OCI-LY7 (cell line): ENCODE data around the gene MAPK14. TPM values are rescaled to one million over a fixed set of nuclear protein-coding genes. Genes with fewer than 3 reads are reported as not detected.

Source experiments
- BruUV-seq: library from RNA; stranded (reverse); fragments of 400-500 nt; replicated peaks from 2 replicates; lab custom pipeline; 2021; lab: Mats Ljungman, UMichigan
- CTCF ChIA-PET: fragments of 300-600 bp; sonication (Branson Sonifier 250); formaldehyde crosslinking; loops from one replicate; lab custom pipeline; 2022; ENCODE audit warnings: antibody characterized with exemption; ENCODE audit not compliant: unreplicated experiment; lab: Charles Lee
- POLR2A ChIA-PET: fragments of 300-600 bp; sonication (Branson Sonifier 250); formaldehyde crosslinking; loops from one replicate; lab custom pipeline; 2022; ENCODE audit warnings: antibody characterized with exemption; lab: Charles Lee
- DNase-seq: peaks from one replicate; pipeline ENCODE4 v3.0.0-alpha.2; 2015; ENCODE audit warnings: low spot score
- H2AFZ ChIP-seq: fragments of 200-600 bp; sonication (generic), shearing (Covaris generic); 2 replicates; pipeline ENCODE4 v1.6.1; 2014; ENCODE audit warnings: mild to moderate bottlenecking, antibody characterized with exemption, low read length, moderate library complexity
- H3K27ac ChIP-seq: fragments of 200-600 bp; sonication (generic); 2 replicates; pipeline ENCODE4 v1.5.1; 2014; ENCODE audit warnings: mixed run types, low read depth, mild to moderate bottlenecking, moderate library complexity, low read length, inconsistent platforms; ENCODE audit not compliant: poor library complexity, severe bottlenecking
- H3K36me3 ChIP-seq: fragments of 200-600 bp; sonication (generic); 2 replicates; pipeline ENCODE4 v1.6.1; 2014; ENCODE audit warnings: mild to moderate bottlenecking, antibody characterized with exemption, low read length, moderate library complexity, mixed read lengths; ENCODE audit not compliant: insufficient read depth
- H3K4me1 ChIP-seq: fragments of 200-600 bp; sonication (generic); 2 replicates; pipeline ENCODE4 v1.5.1; 2014; ENCODE audit warnings: mild to moderate bottlenecking, low read length; ENCODE audit not compliant: insufficient read depth, poor library complexity, severe bottlenecking
- H3K4me2 ChIP-seq: fragments of 200-600 bp; sonication (generic); 2 replicates; pipeline ENCODE4 v1.6.1; 2014; ENCODE audit warnings: mild to moderate bottlenecking, low read length
- H3K4me3 ChIP-seq: fragments of 200-600 bp; sonication (generic); 2 replicates; pipeline ENCODE4 v1.5.1; 2014; ENCODE audit warnings: mild to moderate bottlenecking, low read depth, low read length; ENCODE audit not compliant: poor library complexity, severe bottlenecking
- H3K79me2 ChIP-seq: fragments of 200-600 bp; sonication (generic); 2 replicates; pipeline ENCODE4 v1.6.1; 2016; ENCODE audit warnings: low read depth, mild to moderate bottlenecking, low read length, moderate library complexity, mixed read lengths; ENCODE audit not compliant: insufficient read depth
- H3K9me2 ChIP-seq: fragments of 200-600 bp; sonication (generic); 2 replicates; pipeline ENCODE4 v1.6.1; 2016; ENCODE audit warnings: mild to moderate bottlenecking, low read length, mixed read lengths; ENCODE audit not compliant: insufficient read depth
- H3K9me3 ChIP-seq: fragments of 200-600 bp; sonication (generic); 2 replicates; pipeline ENCODE4 v1.6.1; 2014; ENCODE audit warnings: mild to moderate bottlenecking, mixed run types, low read length, mixed read lengths
- H4K20me1 ChIP-seq: fragments of 200-600 bp; sonication (generic); 2 replicates; pipeline ENCODE4 v1.6.1; 2014; ENCODE audit warnings: mild to moderate bottlenecking, antibody characterized with exemption, low read length, moderate library complexity, mixed read lengths; ENCODE audit not compliant: insufficient read depth
- CTCF ChIP-seq: fragments of 200-600 bp; sonication (generic); conservative IDR thresholded peaks from 2 replicates; pipeline ENCODE4 v1.5.1; 2014; ENCODE audit warnings: mild to moderate bottlenecking, antibody characterized with exemption, low read length, moderate library complexity, mixed read lengths
- EZH2phosphoT487 ChIP-seq: fragments of 200-600 bp; sonication (generic); IDR thresholded peaks from 2 replicates; pipeline ENCODE4 v1.6.1; 2018; ENCODE audit warnings: low read depth, borderline replicate concordance, mild to moderate bottlenecking, mixed run types, antibody characterized with exemption, low read length, moderate library complexity, mixed read lengths
- intact Hi-C: fragments of 100-400 bp; cut with micrococcal nuclease; formaldehyde crosslinking; loops from one replicate; pipeline ENCODE4 v1.10.0; 2022; ENCODE audit not compliant: unreplicated experiment
- total RNA-seq, 2 experiments: library from RNA; depleted of rRNA in 1 of 2; stranded (reverse); fragments of >200 nt in 1 of 2; shearing (Covaris generic) in 1 of 2; gene quantifications; 2 replicates each; pipeline ENCODE4 v1.2.3, GENCODE V29; 2014 to 2022

The MAPK14 gene
- total RNA-seq, 2 experiments from 2014 or later = 38.7 to 43.1 TPM

- ChIA-PET CTCF (no interaction called here), POLR2A (interaction anchor here (0.6 to 0.7 kb wide), 2 partner anchors 79 to 271 kb away, joined by 3 read pairs; no protein-coding TSS in a partner anchor)
- H3K9me3 ChIP-seq = no peaks in the 10 kb centered on the region; the same call in 1 of the 2 replicates
- peaks cover 12% of the 10 kb centered on the region for H3K36me3 ChIP-seq
- H3K79me2 ChIP-seq = peaks cover 98% of the 10 kb centered on the region
- no peak overlapping the region for H3K4me3 ChIP-seq
- DNase-seq = no peak
- no peak overlapping the region for H3K27ac ChIP-seq
- H3K4me1 ChIP-seq = peaks cover 12% of the 10 kb centered on the region
- H4K20me1 ChIP-seq = peaks cover 24% of the 10 kb centered on the region
- no peak overlapping the region for H3K4me2 ChIP-seq
- no peak overlapping the region for H2AFZ ChIP-seq
- BruUV-seq = no TSS peak
- intact Hi-C loops = no loop called here
- H3K9me2 ChIP-seq = no peaks in the 10 kb centered on the region
- TF ChIP-seq EZH2phosphoT487 = no peak
- no peak for TF ChIP-seq CTCF
Measured at GRCh38 chr6:36033935-36034334, 6.3 kb downstream of the MAPK14 start.

- POLR2A ChIA-PET = interaction anchor here (0.7 kb wide), 1 partner anchor 79 kb away, joined by 3 read pairs; no protein-coding TSS in a partner anchor
- CTCF ChIA-PET = no interaction called here
- BruUV-seq = no TSS peak
- Histone ChIP-seq H4K20me1 (peaks cover 23% of the 10 kb centered on the region), H3K9me2 (no peaks in the 10 kb centered on the region), H3K4me3 (no peak overlapping the region), H3K9me3 (no peaks in the 10 kb centered on the region; the same call in 1 of the 2 replicates), H3K27ac (no peak overlapping the region), H3K4me1 (peaks cover 12% of the 10 kb centered on the region), H3K36me3 (peaks cover 12% of the 10 kb centered on the region), H2AFZ (no peak overlapping the region), H3K79me2 (peaks cover 98% of the 10 kb centered on the region), H3K4me2 (no peak overlapping the region)
- intact Hi-C loops = no loop called here
- DNase-seq = no peak
- TF ChIP-seq EZH2phosphoT487 (no peak), CTCF (no peak)
Measured at GRCh38 chr6:36034441-36034840, 6.8 kb downstream of the MAPK14 start.

DNA sequence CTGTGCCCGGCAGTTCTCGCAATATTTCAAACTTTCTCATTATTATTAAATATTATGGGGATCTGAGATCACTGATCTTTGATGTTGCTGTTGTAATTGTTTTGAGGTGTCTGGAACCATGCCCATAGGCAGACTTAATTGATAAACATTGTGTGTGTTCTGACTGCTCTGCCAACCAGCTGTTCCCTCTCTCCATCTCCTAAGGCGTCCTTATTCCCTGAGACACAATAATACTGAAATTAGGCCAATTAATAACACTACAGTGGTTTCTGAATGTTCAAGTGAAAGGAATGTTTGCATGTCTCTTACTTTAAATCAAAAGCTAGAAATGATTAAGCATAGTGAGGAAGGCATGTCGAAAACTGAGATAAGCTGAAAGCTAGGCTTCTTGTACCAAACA lies 7.6 kb downstream of the MAPK14 start:
- ChIA-PET POLR2A (interaction anchor here (1.4 kb wide), 1 partner anchor 60 kb away, joined by 4 read pairs; no protein-coding TSS in a partner anchor), CTCF (no interaction called here)
- Histone ChIP-seq H3K27ac (no peak overlapping the region), H3K4me2 (no peak overlapping the region), H3K9me2 (no peaks in the 10 kb centered on the region), H3K79me2 (peaks cover 95% of the 10 kb centered on the region), H4K20me1 (peaks cover 23% of the 10 kb centered on the region), H3K9me3 (no peaks in the 10 kb centered on the region; the same call in 1 of the 2 replicates), H2AFZ (no peak overlapping the region), H3K36me3 (peaks cover 12% of the 10 kb centered on the region), H3K4me3 (no peak overlapping the region), H3K4me1 (peaks cover 7% of the 10 kb centered on the region)
- TF ChIP-seq CTCF (no peak), EZH2phosphoT487 (no peak)
- BruUV-seq = no TSS peak
- intact Hi-C loops = no loop called here
- no peak for DNase-seq
